BLaER1 treated with 17β-estradiol and CSF1 and Interleukin-3, amounts not matched to agents 10 nM and 100 nM (cell line): Measurements from ENCODE around the gene CACNB4.
"Not testable (repeated sequence)": the region's sequence is repeated elsewhere in the genome, so short reads cannot be mapped to it uniquely, and the experiment has no call there.

Source experiments
- H3K27ac ChIP-seq, 11 experiments: shearing (Covaris generic); formaldehyde crosslinking; 2 replicates each; pipeline ENCODE4 v1.8.1; 2022
- H3K27me3 ChIP-seq, 11 experiments: shearing (Covaris generic); formaldehyde crosslinking; 2 replicates each; pipeline ENCODE4 v1.8.1; 2022
- H3K36me3 ChIP-seq, 11 experiments: shearing (Covaris generic); formaldehyde crosslinking; 2 replicates each; pipeline ENCODE4 v1.8.1; 2022
- H3K4me1 ChIP-seq, 10 experiments: shearing (Covaris generic); formaldehyde crosslinking; 2 replicates each; pipeline ENCODE4 v1.8.1; 2022
- H3K4me2 ChIP-seq, 11 experiments: shearing (Covaris generic); formaldehyde crosslinking; 2 replicates each; pipeline ENCODE4 v1.8.1; 2022
- H3K4me3 ChIP-seq, 10 experiments: shearing (Covaris generic); formaldehyde crosslinking; 2 replicates each; pipeline ENCODE4 v1.8.1; 2022
- H3K9ac ChIP-seq, 11 experiments: shearing (Covaris generic); formaldehyde crosslinking; 2 replicates each; pipeline ENCODE4 v1.8.1; 2022
- H3K9me3 ChIP-seq, 11 experiments: shearing (Covaris generic); formaldehyde crosslinking; replicated peaks in 1 of 11; 2 replicates each; pipeline ENCODE4 v1.8.1; 2022
- H4K20me1 ChIP-seq, 11 experiments: shearing (Covaris generic); formaldehyde crosslinking; 2 replicates each; pipeline ENCODE4 v1.8.1; 2022
- Cebpa-rat ChIP-seq, 11 experiments: shearing (Covaris generic); IDR thresholded peaks; 2 replicates each; pipeline ENCODE4 v1.8.1; 2022

CACNB4 gene

DNA sequence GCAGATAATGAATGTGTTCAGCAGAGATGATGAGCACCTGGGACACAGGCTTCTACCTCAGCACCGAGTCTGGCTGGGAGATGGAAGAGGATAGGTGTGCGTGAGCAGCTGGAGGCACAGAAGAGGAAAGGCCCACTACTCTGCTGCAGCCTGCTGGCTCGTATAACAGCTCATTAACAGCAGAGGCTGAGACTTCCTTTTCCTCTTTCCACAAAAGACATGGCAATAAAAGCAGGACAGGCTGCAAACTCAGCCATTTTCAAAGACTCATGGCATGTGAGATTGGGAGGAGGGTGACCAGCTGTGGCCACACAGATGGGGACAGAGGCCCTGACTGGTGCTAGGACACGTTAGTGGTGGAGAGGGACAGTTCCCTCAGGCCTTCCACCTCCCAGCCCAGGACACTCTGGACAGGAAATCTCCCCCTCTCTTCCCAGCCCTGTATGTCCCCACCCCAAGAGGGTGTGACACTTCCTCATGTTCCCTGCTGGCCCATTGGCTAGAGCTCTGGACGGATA, 60.3 kb downstream of the CACNB4 start:
- H3K9me3 ChIP-seq = no peaks in the 10 kb centered on the region
- H3K9ac ChIP-seq = no peak overlapping the region
- H3K27me3 ChIP-seq = peaks cover 0 to 22% (median 0%) of the 10 kb centered on the region in 11 experiments; a peak in 5 of 22 replicates
- peak overlapping the region in 3 of 11 experiments; percentile 14 to 48 (median 37); a peak in 5 of 22 replicates for H3K27ac ChIP-seq
- no peaks in the 10 kb centered on the region for H3K36me3 ChIP-seq
- no peak for TF ChIP-seq Cebpa-rat (IDR thresholded peaks at IDR 0.05)
- H3K4me1 ChIP-seq = peaks cover 0 to 39% (median 4%) of the 10 kb centered on the region in 10 experiments; a peak in 10 of 20 replicates
- no peak overlapping the region for H3K4me3 ChIP-seq
- peak overlapping the region in 5 of 11 experiments; percentile 43 to 85 (median 68); a peak in 9 of 22 replicates for H3K4me2 ChIP-seq
- peaks cover 0 to 13% (median 0%) of the 10 kb centered on the region in 11 experiments; a peak in 1 of 22 replicates for H4K20me1 ChIP-seq

- Histone ChIP-seq H3K4me3 (no peak overlapping the region), H3K36me3 (no peaks in the 10 kb centered on the region), H4K20me1 (peaks cover 0 to 13% (median 0%) of the 10 kb centered on the region in 11 experiments; a peak in 1 of 22 replicates), H3K4me1 (peaks cover 0 to 32% (median 4%) of the 10 kb centered on the region in 10 experiments; a peak in 10 of 20 replicates), H3K9ac (0 out of 22 replicates have a peak overlapping the region, but pooled peaks of 1 of the 11 experiments have one; percentile 26), H3K9me3 (no peaks in the 10 kb centered on the region), H3K4me2 (peak overlapping the region in 4 of 11 experiments; percentile 44 to 85 (median 74); a peak in 6 of 22 replicates), H3K27ac (peak overlapping the region in 3 of 11 experiments; percentile 14 to 48 (median 37); a peak in 3 of 22 replicates), H3K27me3 (peaks cover 0 to 22% (median 0%) of the 10 kb centered on the region in 11 experiments; a peak in 5 of 22 replicates)
- TF ChIP-seq Cebpa-rat (IDR thresholded peaks at IDR 0.05) = no peak
Measured at GRCh38 chr2:152037743-152038435, 61.0 kb downstream of the CACNB4 start.

DNA sequence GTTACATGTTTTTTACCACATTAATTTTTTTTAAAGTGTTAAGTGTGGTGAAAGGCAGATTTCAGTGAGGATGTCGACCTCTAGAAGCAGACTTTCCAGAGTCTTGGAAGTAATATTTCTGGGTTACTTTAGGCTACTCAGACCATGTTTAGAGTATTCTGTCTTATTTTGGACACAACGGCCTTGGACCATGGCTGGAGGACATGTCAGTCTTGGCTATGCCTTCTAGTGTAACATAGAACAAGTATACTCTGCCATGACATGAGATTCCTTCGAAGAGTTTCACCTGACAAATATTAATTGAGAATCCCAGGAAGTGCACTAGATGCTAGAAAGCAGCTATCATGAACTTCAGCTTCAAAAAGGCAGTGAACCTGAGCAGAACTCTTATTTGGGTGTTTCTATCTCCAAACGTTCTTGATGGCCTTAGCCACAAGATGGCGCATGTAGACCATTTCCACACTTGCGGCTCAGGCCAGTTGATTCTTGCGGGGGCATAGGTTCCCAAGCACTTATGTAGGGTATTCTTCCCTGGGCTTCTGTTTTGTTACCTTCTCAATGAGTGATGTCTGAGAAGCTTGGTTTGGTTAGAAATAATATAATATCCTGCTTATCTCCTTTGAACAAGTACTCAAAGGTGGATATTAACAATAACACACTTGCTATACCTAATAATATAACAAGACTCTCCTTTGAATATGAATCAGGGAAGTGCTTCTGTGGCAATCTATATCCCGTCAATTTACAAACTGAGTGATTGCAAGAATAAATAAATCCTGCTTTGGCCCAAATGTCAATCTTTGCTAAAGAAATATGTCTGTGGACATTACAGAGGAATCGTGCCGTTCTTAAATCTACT, 62.0 kb downstream of the CACNB4 start:
- H3K27me3 ChIP-seq = peaks cover 0 to 16% (median 0%) of the 10 kb centered on the region in 11 experiments; a peak in 5 of 22 replicates
- peak overlapping the region in 1 of 11 experiments; percentile 85; a peak in 2 of 22 replicates for H3K4me2 ChIP-seq
- H3K9me3 ChIP-seq = no peaks in the 10 kb centered on the region
- TF ChIP-seq Cebpa-rat (IDR thresholded peaks at IDR 0.05) = no peak
- H3K4me3 ChIP-seq = no peak overlapping the region
- no peak overlapping the region for H3K27ac ChIP-seq
- peaks cover 0 to 13% (median 0%) of the 10 kb centered on the region in 11 experiments; a peak in 1 of 22 replicates for H4K20me1 ChIP-seq
- H3K9ac ChIP-seq = no peak overlapping the region
- peaks cover 0 to 28% (median 4%) of the 10 kb centered on the region in 10 experiments; a peak in 10 of 20 replicates for H3K4me1 ChIP-seq
- no peaks in the 10 kb centered on the region for H3K36me3 ChIP-seq

GRCh38 chr2:152034257-152034801, 64.5 kb downstream of the CACNB4 start:
- Histone ChIP-seq H3K9ac (no peak overlapping the region), H3K4me3 (no peak overlapping the region), H3K27me3 (no peaks in the 10 kb centered on the region; a peak in 1 of 22 replicates), H3K4me1 (peaks cover 0 to 42% (median 14%) of the 10 kb centered on the region in 10 experiments; a peak in 10 of 20 replicates), H3K27ac (no peak overlapping the region), H3K9me3 (no peaks in the 10 kb centered on the region), H3K4me2 (no peak overlapping the region), H4K20me1 (peaks cover 0 to 13% (median 0%) of the 10 kb centered on the region in 11 experiments; a peak in 1 of 22 replicates), H3K36me3 (no peaks in the 10 kb centered on the region)
- no peak for TF ChIP-seq Cebpa-rat (IDR thresholded peaks at IDR 0.05)

DNA sequence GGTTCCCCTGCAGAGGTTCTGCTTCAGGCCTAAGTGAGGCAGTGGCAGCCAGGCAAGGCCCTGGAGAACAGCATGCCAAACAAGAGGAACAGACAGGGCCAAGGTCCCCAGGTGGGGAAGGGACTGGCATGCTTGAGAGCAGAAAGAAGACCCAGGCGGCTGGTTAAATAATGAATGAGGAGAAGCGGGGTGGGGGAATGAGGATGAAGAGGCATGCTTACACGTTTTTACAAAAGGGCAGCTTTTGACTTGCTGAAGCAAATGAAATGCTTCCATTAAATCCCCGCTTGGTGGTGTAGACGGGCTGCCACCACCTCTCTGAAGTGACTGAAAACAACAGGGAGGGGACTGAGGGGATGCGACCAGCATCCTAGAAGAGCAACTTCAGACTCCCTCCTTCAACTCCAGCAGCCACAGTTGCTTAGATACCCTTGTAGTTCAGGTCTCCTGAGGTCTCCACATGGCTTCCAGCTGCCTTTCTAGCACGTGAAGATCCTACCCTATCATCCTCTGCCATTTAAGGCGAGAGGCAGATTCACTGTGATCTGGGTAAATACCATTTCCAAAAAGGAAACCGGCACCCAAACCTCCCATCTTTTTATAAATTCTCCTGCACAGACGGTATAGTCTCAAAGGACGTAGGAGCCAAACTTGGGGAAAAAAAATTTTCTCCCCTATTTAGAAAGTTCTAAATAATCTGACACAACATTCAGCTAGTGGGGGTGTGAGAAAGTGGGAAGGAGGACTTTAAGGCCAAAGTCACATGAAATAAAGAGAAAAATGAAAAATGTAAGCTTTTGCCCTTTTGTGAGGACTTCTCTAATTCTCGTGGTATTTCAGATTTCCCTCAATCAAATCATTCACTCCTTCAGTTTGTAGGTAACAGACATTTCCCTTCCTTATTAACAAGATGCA, 65.6 kb downstream of the CACNB4 start:
- H3K4me1 ChIP-seq = peaks cover 0 to 37% (median 11%) of the 10 kb centered on the region in 10 experiments; a peak in 10 of 20 replicates
- no peak for TF ChIP-seq Cebpa-rat (IDR thresholded peaks at IDR 0.05)
- H3K9me3 ChIP-seq = no peaks in the 10 kb centered on the region
- H3K9ac ChIP-seq = no peak overlapping the region
- H4K20me1 ChIP-seq = peaks cover 0 to 8% (median 0%) of the 10 kb centered on the region in 11 experiments; a peak in 1 of 22 replicates
- H3K4me2 ChIP-seq = no peak overlapping the region
- H3K4me3 ChIP-seq = no peak overlapping the region
- H3K27ac ChIP-seq = no peak overlapping the region
- H3K36me3 ChIP-seq = no peaks in the 10 kb centered on the region
- H3K27me3 ChIP-seq = no peaks in the 10 kb centered on the region; a peak in 1 of 22 replicates

DNA sequence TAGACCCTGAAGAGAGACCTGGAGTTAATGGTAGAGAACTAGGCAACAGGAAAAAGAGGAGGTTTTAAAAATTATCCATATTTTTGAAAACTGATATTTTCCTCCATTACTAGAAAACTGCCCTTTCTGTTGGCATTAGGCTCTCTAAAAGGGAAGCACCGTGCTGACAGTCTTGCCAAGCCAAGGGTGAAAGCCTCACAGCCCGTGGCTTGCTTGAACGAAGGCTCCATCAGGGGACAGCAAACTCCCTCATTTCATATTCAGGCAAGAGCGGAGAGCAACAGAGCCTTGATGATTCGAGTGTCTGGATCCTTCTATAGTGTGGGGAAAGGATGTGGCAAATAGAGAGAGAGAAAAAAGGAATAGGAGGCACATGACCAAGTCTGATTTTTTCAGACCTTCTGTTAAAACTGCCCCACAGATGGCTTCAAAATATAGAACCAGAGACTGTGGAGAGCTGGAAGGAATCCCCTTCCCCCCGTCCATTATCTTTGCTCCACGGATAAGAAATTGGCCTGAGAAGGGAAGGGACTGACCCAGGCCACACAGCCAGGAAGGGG, 67.0 kb downstream of the CACNB4 start:
- H4K20me1 ChIP-seq = no peaks in the 10 kb centered on the region
- TF ChIP-seq Cebpa-rat (IDR thresholded peaks at IDR 0.05) = no peak
- no peaks in the 10 kb centered on the region for H3K36me3 ChIP-seq
- peaks cover 0 to 36% (median 12%) of the 10 kb centered on the region in 10 experiments; a peak in 9 of 20 replicates for H3K4me1 ChIP-seq
- peak overlapping the region in 4 of 11 experiments; percentile 13 to 70 (median 54); a peak in 7 of 22 replicates for H3K4me2 ChIP-seq
- no peaks in the 10 kb centered on the region for H3K9me3 ChIP-seq
- H3K4me3 ChIP-seq = no peak overlapping the region
- H3K27ac ChIP-seq = peak overlapping the region in 5 of 11 experiments; percentile 15 to 62 (median 58); a peak in 8 of 22 replicates
- H3K27me3 ChIP-seq = no peaks in the 10 kb centered on the region; a peak in 1 of 22 replicates
- H3K9ac ChIP-seq = peak overlapping the region in 2 of 11 experiments; percentile 7 to 52; a peak in 1 of 22 replicates

- H3K4me1 ChIP-seq = peaks cover 0 to 36% (median 12%) of the 10 kb centered on the region in 10 experiments; a peak in 9 of 20 replicates
- not testable (repeated sequence) for H3K9me3 ChIP-seq, H3K36me3 ChIP-seq, H3K4me3 ChIP-seq, H3K27me3 ChIP-seq, H4K20me1 ChIP-seq
- H3K4me2 ChIP-seq = peak overlapping the region in 5 of 11 experiments; percentile 5 to 70 (median 54); a peak in 8 of 22 replicates
- H3K9ac ChIP-seq = 0 out of 22 replicates have a peak overlapping the region, but pooled peaks of 1 of the 11 experiments have one; percentile 7
- peak in 1 of 11 experiments; percentile 21; a peak in 1 of 22 replicates for TF ChIP-seq Cebpa-rat (IDR thresholded peaks at IDR 0.05)
- H3K27ac ChIP-seq = peak overlapping the region in 5 of 11 experiments; percentile 26 to 62 (median 58); a peak in 8 of 22 replicates
Measured at GRCh38 chr2:152030596-152031328, 68.1 kb downstream of the CACNB4 start.
